Esophagus muscularis mucosa (tissue), 3 donors: Measurements from ENCODE around the gene LHX6.

Source experiments
- POLR2A ChIP-seq: fragments of 450-650 bp; IDR thresholded peaks from one replicate; pipeline ENCODE4 v1.6.1; 2017; ENCODE audit warnings: antibody characterized with exemption, moderate library complexity, mild to moderate bottlenecking, low read depth
- POLR2AphosphoS5 ChIP-seq, 2 donors: sonication (generic); formaldehyde crosslinking; IDR thresholded peaks; one replicate each; pipeline ENCODE4 v1.6.1; 2017; ENCODE audit warnings: antibody characterized with exemption in 2 of 2
- TF ChIP-seq, protein P1 (sequence below), 3 experiments: fragments of 200-600 bp in 2 of 3; fragments of 450-650 bp in 1 of 3; sonication (generic) in 2 of 3; IDR thresholded peaks; one replicate each; pipeline ENCODE4 v1.5.1; 2017 to 2019; ENCODE audit warnings: antibody characterized with exemption in 3 of 3, mild to moderate bottlenecking in 2 of 3, moderate library complexity in 1 of 3

GRCh38 chr9:122227575-122227900 is 1.2 kb downstream of the LHX6 start:
- TF ChIP-seq, protein P1, sequence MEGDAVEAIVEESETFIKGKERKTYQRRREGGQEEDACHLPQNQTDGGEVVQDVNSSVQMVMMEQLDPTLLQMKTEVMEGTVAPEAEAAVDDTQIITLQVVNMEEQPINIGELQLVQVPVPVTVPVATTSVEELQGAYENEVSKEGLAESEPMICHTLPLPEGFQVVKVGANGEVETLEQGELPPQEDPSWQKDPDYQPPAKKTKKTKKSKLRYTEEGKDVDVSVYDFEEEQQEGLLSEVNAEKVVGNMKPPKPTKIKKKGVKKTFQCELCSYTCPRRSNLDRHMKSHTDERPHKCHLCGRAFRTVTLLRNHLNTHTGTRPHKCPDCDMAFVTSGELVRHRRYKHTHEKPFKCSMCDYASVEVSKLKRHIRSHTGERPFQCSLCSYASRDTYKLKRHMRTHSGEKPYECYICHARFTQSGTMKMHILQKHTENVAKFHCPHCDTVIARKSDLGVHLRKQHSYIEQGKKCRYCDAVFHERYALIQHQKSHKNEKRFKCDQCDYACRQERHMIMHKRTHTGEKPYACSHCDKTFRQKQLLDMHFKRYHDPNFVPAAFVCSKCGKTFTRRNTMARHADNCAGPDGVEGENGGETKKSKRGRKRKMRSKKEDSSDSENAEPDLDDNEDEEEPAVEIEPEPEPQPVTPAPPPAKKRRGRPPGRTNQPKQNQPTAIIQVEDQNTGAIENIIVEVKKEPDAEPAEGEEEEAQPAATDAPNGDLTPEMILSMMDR (IDR thresholded peaks at IDR 0.05), result no peak
- TF ChIP-seq POLR2A (no peak), POLR2AphosphoS5 (IDR thresholded peaks at IDR 0.05) (no peak)
